NT2/D1 (cell line): Measurements from ENCODE around the gene LRRC27.

Experiments used
- DNase-seq: peaks from one replicate; pipeline ENCODE4 v3.0.0-alpha.2; 2011; ENCODE audit warnings: low read depth, low spot score
- H3K27me3 ChIP-seq: 2 replicates; pipeline ENCODE4 v1.6.0; 2011; ENCODE audit warnings: mild to moderate bottlenecking; ENCODE audit not compliant: insufficient read length, insufficient read depth
- H3K36me3 ChIP-seq: 2 replicates; pipeline ENCODE4 v1.6.1; 2011; ENCODE audit warnings: mild to moderate bottlenecking, low read length, mixed read lengths; ENCODE audit not compliant: insufficient read depth, insufficient read length
- H3K4me1 ChIP-seq: 2 replicates; pipeline ENCODE4 v1.5.1; 2011; ENCODE audit not compliant: insufficient read depth, insufficient read length
- H3K4me3 ChIP-seq: 2 replicates; pipeline ENCODE4 v1.5.1; 2011; ENCODE audit warnings: low read depth; ENCODE audit not compliant: insufficient read length
- H3K9ac ChIP-seq: 2 replicates; pipeline ENCODE4 v1.6.0; 2011; ENCODE audit warnings: low read depth; ENCODE audit not compliant: insufficient read length
- H3K9me3 ChIP-seq: 2 replicates; pipeline ENCODE4 v1.5.1; 2011; ENCODE audit warnings: mild to moderate bottlenecking, low read length; ENCODE audit not compliant: insufficient read depth
- SUZ12 ChIP-seq: IDR thresholded peaks from 2 replicates; pipeline ENCODE4 v1.6.1; 2011; ENCODE audit not compliant: insufficient read length, insufficient read depth; ENCODE audit errors: extremely low read depth
- YY1 ChIP-seq: IDR thresholded peaks from 2 replicates; pipeline ENCODE4 v1.6.1; 2011; ENCODE audit not compliant: insufficient read length, insufficient read depth
- ZNF274 ChIP-seq: IDR thresholded peaks from 2 replicates; pipeline ENCODE4 v1.6.1; 2011; ENCODE audit warnings: mild to moderate bottlenecking, low read depth, low read length

The LRRC27 gene

GRCh38 chr10:132420469-132420980 lies 88.5 kb downstream of the LRRC27 start:
- no peak for DNase-seq
- Histone ChIP-seq H3K9ac (peak overlapping the region; percentile 50), H3K27me3 (no peaks in the 10 kb centered on the region), H3K9me3 (no peaks in the 10 kb centered on the region), H3K36me3 (no peaks in the 10 kb centered on the region), H3K4me1 (peaks cover 23% of the 10 kb centered on the region), H3K4me3 (no peak overlapping the region)
- no peak for TF ChIP-seq YY1
- no peak for TF ChIP-seq SUZ12
- TF ChIP-seq ZNF274 = no peak

- H3K4me3 ChIP-seq = no peak overlapping the region
- H3K9ac ChIP-seq = peak overlapping the region; percentile 79
- no peaks in the 10 kb centered on the region for H3K9me3 ChIP-seq
- H3K27me3 ChIP-seq = no peaks in the 10 kb centered on the region
- no peak for TF ChIP-seq YY1
- no peak for TF ChIP-seq SUZ12
- TF ChIP-seq ZNF274 = no peak
- no peaks in the 10 kb centered on the region for H3K36me3 ChIP-seq
- H3K4me1 ChIP-seq = peaks cover 23% of the 10 kb centered on the region
- no peak for DNase-seq
Observed at GRCh38 chr10:132420981-132421846, 89.2 kb downstream of the LRRC27 start.

GRCh38 chr10:132421847-132422751 lies 90.1 kb downstream of the LRRC27 start:
- no peak overlapping the region for H3K4me3 ChIP-seq

GRCh38 chr10:132422903-132423825 lies 91.2 kb downstream of the LRRC27 start:
- H3K9ac ChIP-seq = no peak overlapping the region
- H3K9me3 ChIP-seq = no peaks in the 10 kb centered on the region
- no peaks in the 10 kb centered on the region for H3K36me3 ChIP-seq
- peaks cover 19% of the 10 kb centered on the region for H3K4me1 ChIP-seq
- no peak for DNase-seq
- no peak overlapping the region for H3K4me3 ChIP-seq
- H3K27me3 ChIP-seq = no peaks in the 10 kb centered on the region
- TF ChIP-seq YY1 (no peak), SUZ12 (no peak), ZNF274 (no peak)

More at GRCh38 chr10:132421847-132422751, 90.1 kb downstream of the LRRC27 start:
- H3K9me3 ChIP-seq = no peaks in the 10 kb centered on the region
- H3K9ac ChIP-seq = peak overlapping the region; percentile 79
- peaks cover 23% of the 10 kb centered on the region for H3K4me1 ChIP-seq
- TF ChIP-seq SUZ12 (no peak), YY1 (no peak), ZNF274 (no peak)
- H3K36me3 ChIP-seq = no peaks in the 10 kb centered on the region
- no peaks in the 10 kb centered on the region for H3K27me3 ChIP-seq
- no peak for DNase-seq

GRCh38 chr10:132423966-132424861 lies 92.2 kb downstream of the LRRC27 start:
- no peak for DNase-seq
- Histone ChIP-seq H3K27me3 (no peaks in the 10 kb centered on the region), H3K36me3 (no peaks in the 10 kb centered on the region), H3K4me3 (no peak overlapping the region), H3K9me3 (no peaks in the 10 kb centered on the region), H3K9ac (no peak overlapping the region), H3K4me1 (peaks cover 15% of the 10 kb centered on the region)
- TF ChIP-seq ZNF274 = no peak
- TF ChIP-seq SUZ12 = no peak
- no peak for TF ChIP-seq YY1
